AG20443 (cell line): ENCODE results near the gene NOCT.
"Not testable (repeated sequence)": the region's sequence is repeated elsewhere in the genome, so short reads cannot be mapped to it uniquely, and the experiment has no call there.

Experiments
- DNase-seq: peaks from one replicate; pipeline ENCODE4 v3.0.0; 2012; ENCODE audit warnings: low spot score, mixed read lengths

Gene NOCT

GRCh38 chr4:139050446-139050845 is 34.9 kb downstream of the NOCT start:
- DNase-seq: no peak

- DNase-seq: no peak
Observed at GRCh38 chr4:139053909-139054308, 38.3 kb downstream of the NOCT start.

GRCh38 chr4:139054791-139055505 is 39.4 kb downstream of the NOCT start:
- DNase-seq: peak; percentile 32

GRCh38 chr4:139059026-139059425 is 43.4 kb downstream of the NOCT start:
- not testable (repeated sequence) for DNase-seq

GRCh38 chr4:139060591-139060990 is 45.0 kb downstream of the NOCT start:
- DNase-seq: no peak

- DNase-seq: no peak
Observed at GRCh38 chr4:139076016-139076744, 60.6 kb downstream of the NOCT start.

GRCh38 chr4:139077567-139078355 is 62.2 kb downstream of the NOCT start:
- DNase-seq: no peak

- DNase-seq: no peak
Observed at GRCh38 chr4:139078926-139079325, 63.3 kb downstream of the NOCT start.

GRCh38 chr4:139082750-139083606 is 67.4 kb downstream of the NOCT start:
- peak; percentile 94 for DNase-seq

GRCh38 chr4:139083607-139083955 is 68.0 kb downstream of the NOCT start:
- DNase-seq: peak; percentile 80

GRCh38 chr4:139083956-139084803 is 68.6 kb downstream of the NOCT start:
- peak; percentile 88 for DNase-seq

- DNase-seq: no peak
Observed at GRCh38 chr4:139084804-139085093, 69.2 kb downstream of the NOCT start.

GRCh38 chr4:139085141-139085540 is 69.6 kb downstream of the NOCT start:
- DNase-seq: no peak

GRCh38 chr4:139092271-139092670 is 76.7 kb downstream of the NOCT start:
- DNase-seq: no peak
